ENCODE data around the gene MASP1. TPM values are rescaled to one million over a fixed set of nuclear protein-coding genes. Genes with fewer than 3 reads are reported as not detected.
"Not testable (repeated sequence)": the region's sequence is repeated elsewhere in the genome, so short reads cannot be mapped to it uniquely, and the experiment has no call there.

MASP1 gene
- polyA plus RNA-seq, 4 donors, result 6.8 to 8.9 (median 7.7) TPM

DNA sequence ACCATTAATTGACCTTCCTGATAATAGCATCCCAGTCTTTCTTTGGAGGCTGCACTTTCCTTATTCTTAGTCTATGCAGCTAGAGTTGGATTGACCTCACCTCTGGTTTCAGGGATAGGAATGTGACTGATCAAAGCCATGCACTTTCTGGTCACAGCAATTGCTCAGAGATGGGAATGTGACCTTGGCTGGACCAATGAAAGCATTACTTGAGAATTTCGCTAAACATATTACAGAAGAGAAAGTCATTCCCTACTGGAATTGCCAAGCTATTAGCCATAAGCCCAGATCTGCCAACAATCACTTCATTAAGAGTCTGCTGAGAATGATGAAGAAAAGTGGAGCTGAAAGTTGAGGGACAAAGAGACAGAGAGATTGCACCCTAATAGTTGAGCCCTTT is 61.5 kb downstream of the MASP1 start:
- DNase-seq (ENCODE audit: low read depth in 4 of 4, low spot score in 3 of 4), result no peak

DNA sequence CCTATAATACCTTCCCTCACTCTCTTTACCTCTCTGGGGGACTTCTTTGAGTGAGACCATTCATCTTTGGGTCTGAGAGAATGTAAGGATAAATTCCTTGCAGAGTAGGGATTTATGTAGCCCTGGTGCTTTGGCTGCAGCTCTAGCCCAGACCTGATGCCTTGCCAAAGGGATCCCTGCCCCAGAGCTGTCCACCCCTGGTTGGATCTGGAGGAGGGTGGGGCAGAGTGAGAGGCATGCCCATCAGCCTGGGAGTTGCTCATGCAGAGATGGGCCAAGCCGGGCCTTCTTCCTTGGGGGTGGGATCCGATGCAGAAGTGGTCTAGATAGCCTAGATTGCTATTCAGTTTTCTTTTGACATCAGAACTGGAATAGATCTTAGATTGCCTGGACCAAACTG is 62.8 kb downstream of the MASP1 start:
- DNase-seq (ENCODE audit: low read depth in 4 of 4, low spot score in 3 of 4), result no peak

DNA sequence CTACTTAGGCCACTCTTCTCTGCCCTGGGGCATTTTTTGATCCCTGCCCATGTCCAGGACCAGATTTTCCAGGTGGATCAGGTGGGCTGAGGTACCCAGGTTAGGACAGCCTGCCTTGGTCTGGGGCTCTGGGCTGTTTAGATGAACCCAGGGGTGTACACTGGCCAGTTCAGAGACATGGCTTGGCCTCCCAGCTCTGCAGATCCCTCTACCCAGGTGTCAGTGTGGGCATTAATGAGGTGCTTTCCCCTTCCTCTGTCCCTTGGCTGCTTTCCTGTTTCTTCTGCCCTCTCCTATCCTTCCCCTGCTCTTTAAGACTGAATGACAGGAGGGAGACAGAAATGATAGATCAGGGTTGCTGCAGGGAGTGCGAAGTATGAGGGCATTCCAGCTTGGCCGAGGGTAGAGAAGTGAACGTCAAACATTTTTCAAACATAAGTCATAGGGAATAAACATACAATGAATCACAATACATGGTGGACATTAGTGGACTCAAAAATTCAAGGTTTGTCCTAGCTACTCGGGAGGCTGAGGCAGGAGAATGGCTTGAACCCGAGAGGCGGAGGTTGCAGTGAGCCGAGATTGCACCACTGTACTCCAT is 63.8 kb downstream of the MASP1 start:
- no peak for DNase-seq (ENCODE audit: low read depth in 4 of 4, low spot score in 3 of 4)

DNA sequence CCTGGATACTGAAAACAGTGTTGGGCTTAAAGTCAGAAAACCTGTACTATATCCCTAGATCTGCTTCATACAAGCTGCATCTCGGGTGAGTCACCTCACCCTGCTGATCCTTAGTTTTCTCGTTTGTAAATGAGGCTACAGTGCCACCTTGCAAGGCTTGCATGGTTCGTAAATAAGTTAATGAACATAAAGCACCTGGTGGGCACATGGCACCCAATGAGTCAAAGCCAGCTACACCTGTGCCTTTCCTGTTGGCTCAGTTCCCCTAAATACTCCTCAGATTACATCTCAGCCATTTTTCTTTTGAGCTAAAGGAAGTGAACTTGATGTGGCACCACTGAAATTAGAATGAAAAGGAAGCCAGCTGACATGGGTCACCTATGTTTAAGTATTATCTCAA is 67.7 kb downstream of the MASP1 start:
- DNase-seq (ENCODE audit: low read depth in 4 of 4, low spot score in 3 of 4), result peak in 2 of 4 donors; percentile 18 to 22

DNA sequence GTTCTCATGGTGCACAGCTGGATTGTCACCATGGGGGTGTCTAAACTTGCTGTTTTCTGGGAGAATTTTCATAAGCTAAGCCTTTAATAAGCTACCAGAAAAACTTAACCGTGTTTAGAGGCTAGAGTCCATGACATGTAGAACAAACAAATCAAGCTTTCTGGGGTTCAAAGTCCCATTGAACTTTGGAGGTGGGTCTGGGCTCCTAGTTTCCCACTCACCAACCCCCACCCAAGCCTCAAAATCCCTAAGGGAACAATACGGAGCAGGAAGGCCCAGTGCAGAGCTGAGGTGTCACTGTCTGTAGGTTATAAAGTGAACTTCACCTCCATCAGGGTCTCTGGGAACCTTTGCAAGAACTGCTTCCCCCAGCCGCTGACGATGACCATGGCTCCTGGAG is 68.7 kb downstream of the MASP1 start:
- no peak for DNase-seq (ENCODE audit: low read depth in 4 of 4, low spot score in 3 of 4)

DNA sequence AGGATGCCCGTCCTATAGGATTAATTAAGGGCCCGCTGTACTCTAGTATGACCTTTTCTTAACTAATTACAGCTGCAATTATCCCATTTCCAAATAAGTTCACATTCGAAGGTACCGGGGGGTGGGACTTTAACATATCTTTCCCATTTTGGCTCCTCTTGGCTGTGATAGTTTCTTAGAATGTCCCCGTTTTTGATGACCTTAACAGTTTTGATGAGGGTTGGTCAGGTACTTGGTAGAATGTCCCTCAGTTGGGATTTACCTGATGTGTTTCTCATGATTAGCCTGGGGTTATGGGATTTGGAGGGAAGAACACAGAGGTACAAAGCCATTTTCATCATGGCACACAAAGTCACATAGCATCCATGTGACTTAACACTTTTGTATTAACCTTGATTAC is 76.1 kb downstream of the MASP1 start:
- no peak for DNase-seq (ENCODE audit: low read depth in 4 of 4, low spot score in 3 of 4)

GRCh38 chr3:187213616-187214015 is 77.9 kb downstream of the MASP1 start:
- peak in 2 of 4 donors; percentile 26 to 40 for DNase-seq (ENCODE audit: low read depth in 4 of 4, low spot score in 3 of 4)

DNA sequence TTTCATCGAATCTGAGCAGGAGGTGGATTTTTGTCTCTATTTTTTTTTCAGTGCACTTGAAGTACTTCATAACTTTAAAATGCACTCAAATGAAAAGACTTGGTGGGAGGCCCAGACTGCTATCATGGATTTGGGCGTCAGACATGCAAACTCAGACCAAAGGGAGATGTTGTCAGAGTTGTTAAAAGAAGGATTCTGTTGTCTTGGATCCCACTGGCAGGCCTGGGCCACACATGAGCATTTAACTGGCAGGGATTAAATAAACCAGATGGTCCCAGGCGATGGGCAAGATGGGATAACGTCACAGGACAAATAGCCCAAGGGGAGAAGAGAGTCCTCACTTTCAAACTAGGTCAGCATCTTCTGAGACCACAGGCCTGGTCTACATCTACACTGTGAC is 78.8 kb downstream of the MASP1 start:
- no peak for DNase-seq (ENCODE audit: low read depth in 4 of 4, low spot score in 3 of 4)

- DNase-seq (ENCODE audit: low read depth in 4 of 4, low spot score in 3 of 4), result no peak
Observed at GRCh38 chr3:187212196-187212545, 79.4 kb downstream of the MASP1 start.

- DNase-seq (ENCODE audit: low read depth in 4 of 4, low spot score in 3 of 4), result no peak
Observed at GRCh38 chr3:187211532-187212195, 79.9 kb downstream of the MASP1 start.

- no peak for DNase-seq (ENCODE audit: low read depth in 4 of 4, low spot score in 3 of 4)
Observed at GRCh38 chr3:187210545-187211327, 80.8 kb downstream of the MASP1 start.

DNA sequence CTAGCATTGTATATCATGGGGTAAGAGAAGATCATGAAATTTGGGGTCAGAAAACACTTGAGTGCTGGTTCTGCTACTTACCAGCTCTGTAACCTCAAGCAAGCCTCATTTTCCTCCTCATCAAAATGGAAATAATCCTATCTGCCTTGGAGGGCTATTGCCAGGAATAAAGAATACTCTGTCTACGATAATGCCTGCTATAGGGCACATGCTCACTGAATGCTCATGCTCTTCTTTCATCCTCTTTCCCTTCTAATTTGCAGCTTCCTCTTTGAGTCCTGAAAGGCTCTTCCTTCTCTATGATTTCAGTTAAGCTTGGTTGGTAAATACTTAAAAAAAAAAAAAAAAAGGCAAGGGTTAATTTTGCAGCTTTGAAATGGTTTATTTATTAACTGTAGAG is 81.4 kb downstream of the MASP1 start:
- DNase-seq (ENCODE audit: low read depth in 4 of 4, low spot score in 3 of 4), result no peak

- DNase-seq (ENCODE audit: low read depth in 4 of 4, low spot score in 3 of 4), result no peak
Observed at GRCh38 chr3:187209491-187209890, 82.0 kb downstream of the MASP1 start.

- DNase-seq (ENCODE audit: low read depth in 4 of 4, low spot score in 3 of 4), result no peak
Observed at GRCh38 chr3:187208159-187208558, 83.4 kb downstream of the MASP1 start.

DNA sequence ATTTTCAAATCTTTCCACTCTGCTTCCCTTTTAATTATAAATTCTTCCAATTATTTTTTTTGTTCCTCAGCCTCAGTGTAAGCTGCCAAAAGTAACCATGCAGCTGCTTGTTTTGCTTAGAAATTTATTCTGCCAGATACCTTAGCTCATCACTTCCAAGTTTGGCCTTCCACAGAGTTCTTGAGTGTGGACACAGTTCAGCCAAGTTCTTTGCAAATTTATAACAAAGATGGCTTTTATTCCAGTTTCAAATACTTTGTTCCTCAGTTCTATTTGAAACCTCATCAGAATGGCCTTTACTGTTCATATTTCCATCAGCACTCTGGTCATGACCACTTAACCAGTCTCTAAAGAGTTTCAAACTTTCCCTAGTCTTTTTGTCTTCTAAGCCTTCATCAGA is 83.9 kb downstream of the MASP1 start:
- no peak for DNase-seq (ENCODE audit: low read depth in 4 of 4, low spot score in 3 of 4)

- no peak for DNase-seq (ENCODE audit: low read depth in 4 of 4, low spot score in 3 of 4)
Observed at GRCh38 chr3:187207062-187207461, 84.5 kb downstream of the MASP1 start.

DNA sequence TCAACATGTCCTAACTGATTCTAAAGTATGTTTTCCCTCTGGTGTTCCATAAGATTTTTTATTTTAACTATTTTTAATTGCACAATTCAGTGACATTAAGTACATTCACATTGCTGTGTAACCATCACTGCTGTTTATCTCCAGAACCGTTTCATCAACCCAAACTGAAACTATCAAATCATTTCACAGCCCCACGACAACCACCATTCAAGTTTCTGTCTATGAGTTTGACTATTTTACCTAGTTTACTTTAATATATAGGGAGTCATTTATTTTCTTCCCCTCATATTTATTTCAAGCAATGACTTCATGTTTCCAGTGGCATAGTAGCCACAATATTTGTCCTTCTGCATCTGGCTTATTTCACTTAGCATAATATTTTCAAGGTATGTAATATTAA is 85.9 kb downstream of the MASP1 start:
- DNase-seq (ENCODE audit: low read depth in 4 of 4, low spot score in 3 of 4), result no peak

DNA sequence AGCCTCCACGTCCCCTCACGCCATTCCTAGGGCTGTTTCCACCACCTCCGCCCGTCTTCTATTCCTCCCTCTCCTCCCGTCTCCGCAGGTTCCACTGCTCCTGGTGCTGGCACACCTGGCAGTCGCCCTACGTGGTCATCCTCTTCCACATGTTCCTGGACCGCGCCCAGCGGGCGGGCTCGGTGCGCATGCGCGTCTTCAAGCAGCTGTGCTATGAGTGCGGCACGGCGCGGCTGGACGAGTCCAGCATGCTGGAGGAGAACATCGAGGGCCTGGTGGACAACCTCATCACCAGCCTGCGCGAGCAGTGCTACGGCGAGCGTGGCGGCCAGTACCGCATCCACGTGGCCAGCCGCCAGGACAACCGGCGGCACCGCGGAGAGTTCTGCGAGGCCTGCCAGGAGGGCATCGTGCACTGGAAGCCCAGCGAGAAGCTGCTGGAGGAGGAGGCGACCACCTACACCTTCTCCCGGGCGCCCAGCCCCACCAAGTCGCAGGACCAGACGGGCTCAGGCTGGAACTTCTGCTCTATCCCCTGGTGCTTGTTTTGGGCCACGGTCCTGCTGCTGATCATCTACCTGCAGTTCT is 92.0 kb downstream of the MASP1 start:
- DNase-seq (ENCODE audit: low read depth in 4 of 4, low spot score in 3 of 4), result not testable (repeated sequence)

DNA sequence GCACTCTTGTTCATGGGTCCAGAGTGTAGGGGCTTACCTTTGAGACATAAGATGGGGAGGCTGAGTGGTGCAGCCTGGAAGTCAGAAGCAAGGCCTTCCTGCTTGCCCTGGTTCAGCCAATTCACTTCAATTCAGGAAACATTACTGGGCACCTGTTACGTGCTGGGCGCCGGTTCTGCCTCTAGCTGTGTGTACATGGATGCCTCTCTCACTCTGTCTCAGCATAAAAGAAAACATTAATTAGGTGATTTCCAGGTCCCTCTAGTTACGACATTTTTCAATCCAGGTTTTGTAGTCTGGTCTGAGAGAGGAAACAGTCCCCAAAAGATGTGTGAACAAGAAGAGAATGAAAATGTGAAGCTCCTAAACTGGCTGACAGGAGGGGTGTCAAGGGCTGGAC is 93.0 kb downstream of the MASP1 start:
- DNase-seq (ENCODE audit: low read depth in 4 of 4, low spot score in 3 of 4), result no peak

GRCh38 chr3:187197335-187197649 is 94.2 kb downstream of the MASP1 start, which contains the start of gene RTP1:
Gene RTP1, plus strand, starts transcription at chr3:187197486. Its CDS starts 30 bp downstream, at chr3:187197516.
- DNase-seq (ENCODE audit: low read depth in 4 of 4, low spot score in 3 of 4), result no peak

GRCh38 chr3:187196573-187197334 is 94.8 kb downstream of the MASP1 start:
- no peak for DNase-seq (ENCODE audit: low read depth in 4 of 4, low spot score in 3 of 4)
